Activated T-helper 2 cell treated with anti-CD3 and anti-CD28 coated beads, Interferon-gamma antibody, Interleukin-2, Interleukin-4, amounts not matched to agents 10 μg/mL and 5 μg/mL and 100 μg/mL, durations not matched to agents 14 hours and 24 hours and 36 hours (primary cell): Measurements from ENCODE around the gene LIFR. TPM values are rescaled to one million over a fixed set of nuclear protein-coding genes. Genes with fewer than 3 reads are reported as not detected.

Source experiments
- DNase-seq: peaks from one replicate; pipeline ENCODE4 v3.0.0; 2021; ENCODE audit warnings: low spot score
- H3K27ac Mint-ChIP-seq: one replicate; pipeline ENCODE4 v1.8.0; 2021; ENCODE audit warnings: mixed read lengths
- H3K27me3 Mint-ChIP-seq: one replicate; pipeline ENCODE4 v1.8.0; 2021; ENCODE audit warnings: low read depth, mixed read lengths
- H3K36me3 Mint-ChIP-seq: one replicate; pipeline ENCODE4 v1.8.0; 2021; ENCODE audit warnings: low read depth, mixed read lengths
- H3K4me1 Mint-ChIP-seq: one replicate; pipeline ENCODE4 v1.8.0; 2021; ENCODE audit warnings: low read depth, mixed read lengths
- H3K4me3 Mint-ChIP-seq: one replicate; pipeline ENCODE4 v1.8.0; 2021; ENCODE audit warnings: low read depth, mild to moderate bottlenecking, moderate library complexity, mixed read lengths
- H3K9me3 Mint-ChIP-seq: one replicate; pipeline ENCODE4 v1.8.0; 2021; ENCODE audit warnings: mixed read lengths
- intact Hi-C: fragments of 100-400 bp; cut with micrococcal nuclease; formaldehyde crosslinking; loops from one replicate; pipeline ENCODE4 v1.15.1; 2023
- total RNA-seq: library from RNA; stranded (reverse); gene quantifications from 2 replicates; pipeline ENCODE4 v1.2.3, GENCODE V29; 2022

Gene LIFR
- total RNA-seq, 1 donor from 2014 or later, result 0.25 TPM

GRCh38 chr5:38536968-38537367 is 19.5 kb downstream of the LIFR start:
- Mint-ChIP-seq H3K36me3 (no peaks in the 10 kb centered on the region), H3K27me3 (peaks cover 11% of the 10 kb centered on the region), H3K4me3 (no peak overlapping the region), H3K9me3 (no peaks in the 10 kb centered on the region), H3K27ac (no peak overlapping the region), H3K4me1 (no peaks in the 10 kb centered on the region)
- no peak for DNase-seq
- intact Hi-C loops, result no loop called here

- Mint-ChIP-seq H3K36me3 (no peaks in the 10 kb centered on the region), H3K4me3 (no peak overlapping the region), H3K4me1 (no peaks in the 10 kb centered on the region), H3K27ac (no peak overlapping the region), H3K9me3 (no peaks in the 10 kb centered on the region), H3K27me3 (peaks cover 13% of the 10 kb centered on the region)
- intact Hi-C loops, result no loop called here
- DNase-seq, result no peak
Observed at GRCh38 chr5:38535845-38536244, 20.6 kb downstream of the LIFR start.

DNA sequence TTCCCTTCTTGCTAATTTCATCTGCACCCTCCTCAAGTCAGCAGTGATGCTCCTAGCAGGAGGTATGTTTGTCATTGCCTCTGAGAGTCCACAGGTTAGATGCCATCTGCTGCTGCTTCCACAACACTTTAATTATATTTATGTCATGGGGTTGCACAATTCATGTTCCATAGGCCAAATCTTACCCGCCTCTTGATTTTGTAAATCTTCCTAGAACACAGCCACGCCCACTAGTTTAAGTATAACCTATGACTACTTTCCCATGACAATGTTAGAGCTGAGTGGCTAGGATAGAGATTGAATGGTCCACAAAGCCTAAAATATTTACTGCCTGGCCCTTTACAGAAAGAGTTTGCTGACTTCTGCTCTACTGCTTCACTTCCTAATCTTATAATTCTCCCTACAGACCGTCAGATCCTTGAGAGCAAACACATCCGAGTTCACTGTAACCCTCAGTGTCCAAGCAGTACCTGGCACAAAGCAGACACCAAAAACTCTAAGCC is 21.1 kb downstream of the LIFR start:
- H3K9me3 Mint-ChIP-seq, result no peaks in the 10 kb centered on the region
- intact Hi-C loops, result no loop called here
- H3K27ac Mint-ChIP-seq, result no peak overlapping the region
- H3K4me1 Mint-ChIP-seq, result no peaks in the 10 kb centered on the region
- no peak overlapping the region for H3K4me3 Mint-ChIP-seq
- DNase-seq, result no peak
- peaks cover 11% of the 10 kb centered on the region for H3K27me3 Mint-ChIP-seq
- no peaks in the 10 kb centered on the region for H3K36me3 Mint-ChIP-seq

GRCh38 chr5:38534156-38534453 is 22.3 kb downstream of the LIFR start:
- Mint-ChIP-seq H3K4me1 (no peaks in the 10 kb centered on the region), H3K36me3 (no peaks in the 10 kb centered on the region), H3K27me3 (peaks cover 12% of the 10 kb centered on the region), H3K9me3 (no peaks in the 10 kb centered on the region), H3K27ac (no peak overlapping the region), H3K4me3 (no peak overlapping the region)
- intact Hi-C loops, result no loop called here
- no peak for DNase-seq

DNA sequence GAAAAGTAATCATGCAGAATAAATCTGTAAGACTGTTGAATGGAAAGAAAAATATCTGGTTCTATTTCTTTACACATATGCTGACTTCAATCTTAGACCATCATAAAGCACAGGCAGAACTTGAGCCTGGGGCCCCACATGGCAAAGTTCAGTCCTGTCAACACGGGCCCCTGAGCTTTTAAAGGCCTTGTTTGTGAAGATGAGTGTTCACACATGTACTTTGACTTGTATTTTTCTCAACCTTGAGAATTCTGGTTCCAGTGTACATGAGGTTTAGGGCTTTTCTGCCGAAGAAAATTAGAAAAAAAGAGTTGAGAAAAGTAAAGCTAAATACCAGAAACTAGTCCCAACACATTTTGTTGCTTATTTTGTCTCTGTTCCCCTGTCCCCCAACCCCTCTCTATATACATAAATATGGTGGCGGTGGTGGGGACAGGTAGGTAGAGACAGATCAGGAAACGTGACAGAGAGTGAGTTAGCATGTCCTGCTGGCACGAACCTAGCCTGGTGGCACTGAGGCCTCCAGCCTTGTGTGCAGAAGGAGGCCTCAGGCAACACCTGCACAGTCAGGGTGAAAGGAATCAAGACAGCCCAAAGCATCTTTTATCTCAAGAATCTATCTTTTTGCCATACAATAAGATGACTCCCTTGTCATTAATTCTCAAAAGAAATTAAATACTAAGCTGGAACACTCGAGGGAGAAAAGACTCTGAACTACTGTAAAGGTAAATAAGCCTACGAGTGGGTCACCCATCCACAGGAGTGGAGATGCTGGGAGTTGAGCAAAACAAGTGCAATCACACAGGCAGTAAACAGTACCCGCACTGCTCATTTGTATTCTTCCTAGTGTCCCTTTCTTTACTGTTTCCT is 22.9 kb downstream of the LIFR start:
- intact Hi-C loops, result no loop called here
- Mint-ChIP-seq H3K4me3 (no peak overlapping the region), H3K27ac (no peak overlapping the region), H3K4me1 (no peaks in the 10 kb centered on the region), H3K36me3 (no peaks in the 10 kb centered on the region), H3K27me3 (peaks cover 9% of the 10 kb centered on the region), H3K9me3 (no peaks in the 10 kb centered on the region)
- no peak for DNase-seq

- no peaks in the 10 kb centered on the region for H3K4me1 Mint-ChIP-seq
- no peak for DNase-seq
- no peaks in the 10 kb centered on the region for H3K9me3 Mint-ChIP-seq
- peaks cover 6% of the 10 kb centered on the region for H3K27me3 Mint-ChIP-seq
- H3K27ac Mint-ChIP-seq, result no peak overlapping the region
- H3K4me3 Mint-ChIP-seq, result no peak overlapping the region
- intact Hi-C loops, result no loop called here
- no peaks in the 10 kb centered on the region for H3K36me3 Mint-ChIP-seq
Observed at GRCh38 chr5:38532165-38532669, 24.2 kb downstream of the LIFR start.

GRCh38 chr5:38531518-38531917 is 24.9 kb downstream of the LIFR start:
- intact Hi-C loops, result no loop called here
- H3K9me3 Mint-ChIP-seq, result no peaks in the 10 kb centered on the region
- no peaks in the 10 kb centered on the region for H3K36me3 Mint-ChIP-seq
- H3K4me1 Mint-ChIP-seq, result no peaks in the 10 kb centered on the region
- no peak overlapping the region for H3K4me3 Mint-ChIP-seq
- no peak overlapping the region for H3K27ac Mint-ChIP-seq
- H3K27me3 Mint-ChIP-seq, result peaks cover 6% of the 10 kb centered on the region
- no peak for DNase-seq

GRCh38 chr5:38529955-38530646 is 26.3 kb downstream of the LIFR start:
- no peak overlapping the region for H3K27ac Mint-ChIP-seq
- intact Hi-C loops, result no loop called here
- peaks cover 10% of the 10 kb centered on the region for H3K27me3 Mint-ChIP-seq
- no peak for DNase-seq
- no peaks in the 10 kb centered on the region for H3K36me3 Mint-ChIP-seq
- H3K9me3 Mint-ChIP-seq, result no peaks in the 10 kb centered on the region
- H3K4me1 Mint-ChIP-seq, result no peaks in the 10 kb centered on the region
- H3K4me3 Mint-ChIP-seq, result no peak overlapping the region

DNA sequence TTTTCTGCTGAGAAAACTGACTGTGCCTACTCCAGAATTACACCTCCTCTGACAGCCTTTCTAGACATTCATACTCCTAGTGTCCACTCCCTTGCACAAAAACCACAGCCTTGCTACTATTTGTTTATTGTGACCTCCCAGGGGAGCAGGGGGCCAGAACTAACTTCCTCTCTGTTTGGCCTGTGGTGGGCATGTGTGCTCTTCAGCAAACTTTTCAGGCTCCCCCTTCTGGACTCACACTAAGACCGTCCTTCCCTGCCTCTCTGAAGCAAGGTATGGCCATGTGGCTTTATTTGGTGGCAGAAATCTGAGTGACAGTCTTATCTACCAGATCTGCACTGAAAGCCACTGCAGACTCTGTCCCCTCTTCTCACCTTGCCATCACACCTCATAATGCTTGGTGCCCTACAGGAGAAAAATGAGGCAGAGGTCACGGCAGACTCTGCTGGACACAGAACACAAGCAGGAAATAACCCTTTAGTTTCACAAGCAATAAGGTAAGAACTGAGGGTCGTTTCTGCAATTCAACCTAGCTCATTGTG is 28.2 kb downstream of the LIFR start:
- intact Hi-C loops, result no loop called here

DNA sequence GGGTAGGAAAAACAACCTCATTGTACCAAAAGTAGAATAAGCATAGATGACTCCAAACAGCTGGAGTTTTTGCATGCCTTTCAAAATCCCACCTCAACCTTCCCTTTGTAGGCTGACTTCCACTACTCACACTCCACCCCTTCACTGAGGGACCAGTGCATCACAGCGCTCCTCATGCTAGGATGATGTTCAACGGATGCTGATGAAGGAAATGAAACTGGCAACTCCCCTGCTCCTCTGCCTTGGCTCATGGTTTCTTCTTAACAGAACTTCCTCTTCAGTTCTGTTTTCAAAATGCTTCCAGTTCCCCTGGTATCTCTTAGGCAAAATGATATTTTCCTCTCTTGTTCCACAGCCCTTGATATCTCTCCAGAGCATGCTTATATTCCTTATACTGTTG is 29.0 kb downstream of the LIFR start:
- Mint-ChIP-seq H3K4me3 (no peak overlapping the region), H3K36me3 (no peaks in the 10 kb centered on the region), H3K4me1 (no peaks in the 10 kb centered on the region), H3K9me3 (no peaks in the 10 kb centered on the region), H3K27ac (no peak overlapping the region), H3K27me3 (peaks cover 23% of the 10 kb centered on the region)
- intact Hi-C loops, result no loop called here
- DNase-seq, result no peak

More for the DNA sequence above, 28.2 kb downstream of the LIFR start:
- Mint-ChIP-seq H3K4me1 (no peaks in the 10 kb centered on the region), H3K27ac (no peak overlapping the region), H3K4me3 (no peak overlapping the region), H3K36me3 (no peaks in the 10 kb centered on the region), H3K27me3 (peaks cover 23% of the 10 kb centered on the region), H3K9me3 (no peaks in the 10 kb centered on the region)
- DNase-seq, result no peak

- Mint-ChIP-seq H3K36me3 (no peaks in the 10 kb centered on the region), H3K27ac (no peak overlapping the region), H3K9me3 (no peaks in the 10 kb centered on the region), H3K4me1 (no peaks in the 10 kb centered on the region), H3K4me3 (no peak overlapping the region), H3K27me3 (peaks cover 20% of the 10 kb centered on the region)
- intact Hi-C loops, result no loop called here
- no peak for DNase-seq
Observed at GRCh38 chr5:38524022-38524421, 32.4 kb downstream of the LIFR start.

DNA sequence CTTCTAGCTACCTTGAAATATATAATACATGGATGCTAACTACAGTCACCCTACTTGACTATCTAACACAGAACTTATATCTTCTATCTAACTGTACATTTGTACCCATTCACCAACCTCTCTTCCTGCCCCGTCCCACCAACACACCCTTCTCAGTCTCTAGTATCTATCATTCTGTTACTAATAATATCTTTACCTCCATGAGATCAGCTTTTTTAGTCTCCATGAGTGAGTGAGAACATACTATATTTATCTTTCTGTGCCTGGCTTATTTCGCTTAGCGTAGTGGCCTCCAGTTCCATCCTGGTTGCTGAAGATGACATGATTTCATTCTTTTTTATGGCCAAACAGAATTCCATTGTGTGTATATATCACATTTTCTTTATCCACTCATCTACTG is 37.0 kb downstream of the LIFR start:
- no peak for DNase-seq
- H3K36me3 Mint-ChIP-seq, result no peaks in the 10 kb centered on the region
- H3K4me1 Mint-ChIP-seq, result no peaks in the 10 kb centered on the region
- no peak overlapping the region for H3K27ac Mint-ChIP-seq
- no peaks in the 10 kb centered on the region for H3K9me3 Mint-ChIP-seq
- intact Hi-C loops, result no loop called here
- H3K4me3 Mint-ChIP-seq, result no peak overlapping the region
- H3K27me3 Mint-ChIP-seq, result peaks cover 11% of the 10 kb centered on the region

DNA sequence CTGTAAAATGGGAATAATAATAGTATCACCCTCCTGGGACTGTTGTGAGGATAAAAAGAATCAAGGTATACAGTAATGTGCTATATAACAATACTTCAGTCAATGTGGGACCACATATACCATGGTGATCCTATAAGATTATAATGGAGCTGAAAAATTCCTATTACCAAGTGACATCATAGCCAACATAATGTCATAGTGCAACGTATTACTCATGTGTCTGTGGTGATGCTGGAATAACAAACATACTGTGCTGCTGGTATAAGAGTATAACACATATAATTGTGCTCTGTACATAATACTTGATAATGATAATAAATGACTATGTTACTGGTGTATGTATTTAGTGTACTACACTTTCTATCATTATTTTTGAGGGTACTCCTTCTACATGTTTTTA is 38.1 kb downstream of the LIFR start:
- Mint-ChIP-seq H3K9me3 (no peaks in the 10 kb centered on the region), H3K4me3 (no peak overlapping the region), H3K36me3 (no peaks in the 10 kb centered on the region), H3K27ac (no peak overlapping the region), H3K4me1 (no peaks in the 10 kb centered on the region), H3K27me3 (peaks cover 4% of the 10 kb centered on the region)
- no peak for DNase-seq
- intact Hi-C loops, result no loop called here
